Measurements from ENCODE around the gene EBF3. TPM values are rescaled to one million over a fixed set of nuclear protein-coding genes. Genes with fewer than 3 reads are reported as not detected.

EBF3 gene
- polyA plus RNA-seq, 1 experiment = 0.32 TPM

- Histone ChIP-seq H3K4me3 (ENCODE audit: low read depth, low read length) (no peak overlapping the region), H3K36me3 (ENCODE audit: control insufficient read depth, insufficient read depth, low read length) (no peaks in the 10 kb centered on the region), H3K27me3 (ENCODE audit: control insufficient read depth, insufficient read depth, low read length) (no peaks in the 10 kb centered on the region)
- no peak for TF ChIP-seq CTCF (IDR thresholded peaks at IDR 0.05; ENCODE audit: insufficient read depth, low read depth, low read length)
- POLR2A ChIA-PET = no interaction called here
- no peak for DNase-seq (ENCODE audit: low read depth)
- CTCF ChIA-PET = no interaction called here
Observed at GRCh38 chr10:129787557-129787956, 176.5 kb downstream of the EBF3 start.

- DNase-seq (ENCODE audit: low read depth) = no peak
- ChIA-PET POLR2A (no interaction called here), CTCF (no interaction called here)
- H3K36me3 ChIP-seq (ENCODE audit: control insufficient read depth, insufficient read depth, low read length) = no peaks in the 10 kb centered on the region
- H3K4me3 ChIP-seq (ENCODE audit: low read depth, low read length) = no peak overlapping the region
- H3K27me3 ChIP-seq (ENCODE audit: control insufficient read depth, insufficient read depth, low read length) = no peaks in the 10 kb centered on the region
- no peak for TF ChIP-seq CTCF (IDR thresholded peaks at IDR 0.05; ENCODE audit: insufficient read depth, low read depth, low read length)
Observed at GRCh38 chr10:129786216-129786615, 177.9 kb downstream of the EBF3 start.

GRCh38 chr10:129785536-129785981, 178.5 kb downstream of the EBF3 start:
- POLR2A ChIA-PET = no interaction called here
- no peak for DNase-seq (ENCODE audit: low read depth)
- no peak for TF ChIP-seq CTCF (IDR thresholded peaks at IDR 0.05; ENCODE audit: insufficient read depth, low read depth, low read length)
- CTCF ChIA-PET = no interaction called here
- Histone ChIP-seq H3K36me3 (ENCODE audit: control insufficient read depth, insufficient read depth, low read length) (no peaks in the 10 kb centered on the region), H3K4me3 (ENCODE audit: low read depth, low read length) (no peak overlapping the region), H3K27me3 (ENCODE audit: control insufficient read depth, insufficient read depth, low read length) (no peaks in the 10 kb centered on the region)

Small RNAs within 50 kb of the gene (small RNA-seq; reads per million reads assigned to genes)
- not detected for gene AL354950.2 (ENCODE audit: insufficient read length, low read depth, low replicate concordance)
- not detected for gene MIR4297 (ENCODE audit: insufficient read length, low read depth, low replicate concordance)

Other genes starting within 250 kb of the EBF3 start
- 2.0 and 2.3 TPM in 2 replicates for gene C10orf143, start 146.6 kb upstream of the EBF3 start, polyA plus RNA-seq (2011; rRNA removed)
- gene GLRX3, start 172.1 kb upstream of the EBF3 start, polyA plus RNA-seq (2011; rRNA removed) = 51.3 and 82.2 TPM in 2 replicates